IPS-18a (cell line): ENCODE results near the gene LIPF.
"Not testable (repeated sequence)": the region's sequence is repeated elsewhere in the genome, so short reads cannot be mapped to it uniquely, and the experiment has no call there.

ENCODE experiments used
- H3K27ac ChIP-seq: one replicate; pipeline ENCODE4 v1.5.1; 2013; ENCODE audit warnings: low read length
- H3K27me3 ChIP-seq: one replicate; pipeline ENCODE4 v1.6.1; 2013; ENCODE audit warnings: mild to moderate bottlenecking, low read length; ENCODE audit not compliant: control insufficient read depth, insufficient read depth
- H3K36me3 ChIP-seq: one replicate; pipeline ENCODE4 v1.6.1; 2013; ENCODE audit warnings: low read depth, low read length; ENCODE audit not compliant: control insufficient read depth
- H3K4me1 ChIP-seq: one replicate; pipeline ENCODE4 v1.6.1; 2013; ENCODE audit warnings: low read depth, low read length; ENCODE audit not compliant: control insufficient read depth
- H3K4me3 ChIP-seq: one replicate; pipeline ENCODE4 v1.5.1; 2013; ENCODE audit warnings: low read length
- H3K9ac ChIP-seq: one replicate; pipeline ENCODE4 v1.6.1; 2013; ENCODE audit warnings: mild to moderate bottlenecking, low read length, moderate library complexity
- H3K9me3 ChIP-seq: one replicate; pipeline ENCODE4 v1.6.1; 2013; ENCODE audit warnings: low read depth, low read length; ENCODE audit not compliant: control insufficient read depth

Gene LIPF

GRCh38 chr10:88652616-88653015 is 11.6 kb upstream of the LIPF start:
- no peaks in the 10 kb centered on the region for H3K36me3 ChIP-seq
- no peaks in the 10 kb centered on the region for H3K9me3 ChIP-seq
- H3K27ac ChIP-seq: no peak overlapping the region
- H3K4me3 ChIP-seq: no peak overlapping the region
- no peaks in the 10 kb centered on the region for H3K4me1 ChIP-seq
- H3K27me3 ChIP-seq: no peaks in the 10 kb centered on the region
- H3K9ac ChIP-seq: no peak overlapping the region

- H3K4me3 ChIP-seq: no peak overlapping the region
- H3K9ac ChIP-seq: no peak overlapping the region
- H3K9me3 ChIP-seq: no peaks in the 10 kb centered on the region
- H3K4me1 ChIP-seq: no peaks in the 10 kb centered on the region
- H3K27me3 ChIP-seq: no peaks in the 10 kb centered on the region
- H3K36me3 ChIP-seq: no peaks in the 10 kb centered on the region
- H3K27ac ChIP-seq: no peak overlapping the region
These were observed 6.3 kb upstream of the LIPF start for GRCh38 chr10:88657901-88658300.

- H3K4me1 ChIP-seq: no peaks in the 10 kb centered on the region
- H3K27me3 ChIP-seq: no peaks in the 10 kb centered on the region
- no peak overlapping the region for H3K4me3 ChIP-seq
- H3K27ac ChIP-seq: no peak overlapping the region
- no peaks in the 10 kb centered on the region for H3K9me3 ChIP-seq
- no peaks in the 10 kb centered on the region for H3K36me3 ChIP-seq
- H3K9ac ChIP-seq: no peak overlapping the region
These were observed 4.3 kb upstream of the LIPF start for GRCh38 chr10:88659725-88660597.

GRCh38 chr10:88660598-88660884 is 3.7 kb upstream of the LIPF start:
- H3K36me3 ChIP-seq: no peaks in the 10 kb centered on the region
- no peaks in the 10 kb centered on the region for H3K27me3 ChIP-seq
- H3K9me3 ChIP-seq: no peaks in the 10 kb centered on the region

GRCh38 chr10:88661018-88661417 is 3.2 kb upstream of the LIPF start:
- Histone ChIP-seq H3K4me1 (no peaks in the 10 kb centered on the region), H3K9ac (no peak overlapping the region), H3K27ac (no peak overlapping the region), H3K27me3 (no peaks in the 10 kb centered on the region), H3K9me3 (no peaks in the 10 kb centered on the region), H3K4me3 (no peak overlapping the region), H3K36me3 (no peaks in the 10 kb centered on the region)

More at GRCh38 chr10:88660598-88660884, 3.7 kb upstream of the LIPF start:
- Histone ChIP-seq H3K9ac (no peak overlapping the region), H3K4me1 (no peaks in the 10 kb centered on the region), H3K4me3 (no peak overlapping the region), H3K27ac (no peak overlapping the region)

GRCh38 chr10:88661577-88661976 is 2.7 kb upstream of the LIPF start:
- Histone ChIP-seq H3K4me3 (no peak overlapping the region), H3K27ac (no peak overlapping the region), H3K36me3 (no peaks in the 10 kb centered on the region), H3K27me3 (no peaks in the 10 kb centered on the region), H3K4me1 (no peaks in the 10 kb centered on the region), H3K9ac (no peak overlapping the region), H3K9me3 (no peaks in the 10 kb centered on the region)

- H3K27me3 ChIP-seq, H3K27ac ChIP-seq, H3K9ac ChIP-seq, H3K9me3 ChIP-seq, H3K4me1 ChIP-seq, H3K36me3 ChIP-seq, H3K4me3 ChIP-seq: not testable (repeated sequence)
These were observed 1.1 kb upstream of the LIPF start for GRCh38 chr10:88663153-88663552.

- H3K9me3 ChIP-seq: no peaks in the 10 kb centered on the region
- no peak overlapping the region for H3K4me3 ChIP-seq
- no peaks in the 10 kb centered on the region for H3K4me1 ChIP-seq
- no peaks in the 10 kb centered on the region for H3K27me3 ChIP-seq
- no peaks in the 10 kb centered on the region for H3K36me3 ChIP-seq
- H3K27ac ChIP-seq: no peak overlapping the region
- no peak overlapping the region for H3K9ac ChIP-seq
These were observed 4.2 kb downstream of the LIPF start for GRCh38 chr10:88668465-88668864.

GRCh38 chr10:88670497-88670896 is 6.3 kb downstream of the LIPF start:
- Histone ChIP-seq H3K36me3 (no peaks in the 10 kb centered on the region), H3K4me1 (no peaks in the 10 kb centered on the region), H3K4me3 (no peak overlapping the region), H3K9me3 (no peaks in the 10 kb centered on the region), H3K27ac (no peak overlapping the region), H3K9ac (no peak overlapping the region), H3K27me3 (no peaks in the 10 kb centered on the region)

GRCh38 chr10:88672041-88672440 is 7.8 kb downstream of the LIPF start:
- Histone ChIP-seq H3K4me1 (no peaks in the 10 kb centered on the region), H3K27ac (no peak overlapping the region), H3K27me3 (no peaks in the 10 kb centered on the region), H3K4me3 (no peak overlapping the region), H3K36me3 (no peaks in the 10 kb centered on the region), H3K9ac (no peak overlapping the region), H3K9me3 (no peaks in the 10 kb centered on the region)

- no peak overlapping the region for H3K9ac ChIP-seq
- H3K9me3 ChIP-seq: no peaks in the 10 kb centered on the region
These were observed 12.2 kb downstream of the LIPF start for GRCh38 chr10:88676283-88677060.

GRCh38 chr10:88680958-88681357 is 16.7 kb downstream of the LIPF start:
- H3K4me1 ChIP-seq: no peaks in the 10 kb centered on the region
- no peaks in the 10 kb centered on the region for H3K36me3 ChIP-seq
- no peak overlapping the region for H3K9ac ChIP-seq
- no peaks in the 10 kb centered on the region for H3K9me3 ChIP-seq
- no peak overlapping the region for H3K4me3 ChIP-seq
- no peak overlapping the region for H3K27ac ChIP-seq
- H3K27me3 ChIP-seq: no peaks in the 10 kb centered on the region

More at GRCh38 chr10:88676283-88677060, 12.2 kb downstream of the LIPF start:
- Histone ChIP-seq H3K27me3 (no peaks in the 10 kb centered on the region), H3K4me3 (no peak overlapping the region), H3K27ac (no peak overlapping the region), H3K36me3 (no peaks in the 10 kb centered on the region), H3K4me1 (no peaks in the 10 kb centered on the region)
